ENCODE data around the gene SLC25A29. TPM values are rescaled to one million over a fixed set of nuclear protein-coding genes. Genes with fewer than 3 reads are reported as not detected.
A peak's percentile ranks its signal among the peaks of the same experiment; 100 is the strongest.

Gene SLC25A29
- total and polyA plus RNA-seq, 7 donors = 3.0 to 40.4 (median 26.7) TPM

- Histone ChIP-seq H3K4me3 (no peak overlapping the region), H3K36me3 (peaks cover 6 to 19% (median 8%) of the 10 kb centered on the region in 4 donors), H3K27ac (peak overlapping the region in 3 of 4 donors; percentile 85 to 88 (median 86)), H3K4me1 (peaks cover 0 to 41% (median 35%) of the 10 kb centered on the region in 4 donors), H3K27me3 (no peaks in the 10 kb centered on the region), H3K9me3 (no peaks in the 10 kb centered on the region)
- DNase-seq = peak; percentile 66
- no peak for TF ChIP-seq CTCF (IDR thresholded peaks at IDR 0.05)
- no peak for TF ChIP-seq POLR2A (IDR thresholded peaks at IDR 0.05)
- no peak for TF ChIP-seq POLR2AphosphoS5 (IDR thresholded peaks at IDR 0.05)
- no peak for TF ChIP-seq EP300 (IDR thresholded peaks at IDR 0.05)
- 82 to 86% methylated on average over 9 of the region's 9 CpGs for WGBS, 2 donors
- intact Hi-C loops (cut with DNase I) = no loop called here
These were observed 10.1 kb downstream of the SLC25A29 start for GRCh38 chr14:100296106-100296651.

GRCh38 chr14:100295376-100296105, 10.7 kb downstream of the SLC25A29 start:
- TF ChIP-seq POLR2A (IDR thresholded peaks at IDR 0.05) = no peak
- no peak for TF ChIP-seq EP300 (IDR thresholded peaks at IDR 0.05)
- no peak for TF ChIP-seq POLR2AphosphoS5 (IDR thresholded peaks at IDR 0.05)
- TF ChIP-seq CTCF (IDR thresholded peaks at IDR 0.05) = no peak
- Histone ChIP-seq H3K9me3 (no peaks in the 10 kb centered on the region), H3K4me1 (peaks cover 0 to 41% (median 35%) of the 10 kb centered on the region in 4 donors), H3K27me3 (no peaks in the 10 kb centered on the region), H3K27ac (peak overlapping the region in 3 of 4 donors; percentile 85 to 88 (median 86)), H3K36me3 (peaks cover 8 to 22% (median 10%) of the 10 kb centered on the region in 4 donors), H3K4me3 (no peak overlapping the region)
- intact Hi-C loops (cut with DNase I) = no loop called here
- peak; percentile 36 for DNase-seq
- 92 to 94% methylated on average over 16 of the region's 16 CpGs for WGBS, 2 donors

- H3K9me3 ChIP-seq = no peaks in the 10 kb centered on the region
- H3K27ac ChIP-seq = peak overlapping the region in 2 of 4 donors; percentile 23 to 86
- peaks cover 8 to 22% (median 10%) of the 10 kb centered on the region in 4 donors for H3K36me3 ChIP-seq
- 91 to 94% methylated on average over 2 of the region's 2 CpGs for WGBS, 2 donors
- H3K4me1 ChIP-seq = peaks cover 0 to 41% (median 35%) of the 10 kb centered on the region in 4 donors
- DNase-seq = peak; percentile 56
- H3K4me3 ChIP-seq = no peak overlapping the region
- intact Hi-C loops (cut with DNase I) = no loop called here
- H3K27me3 ChIP-seq = no peaks in the 10 kb centered on the region
- TF ChIP-seq POLR2A (IDR thresholded peaks at IDR 0.05) (no peak), POLR2AphosphoS5 (IDR thresholded peaks at IDR 0.05) (no peak), CTCF (IDR thresholded peaks at IDR 0.05) (no peak), EP300 (IDR thresholded peaks at IDR 0.05) (no peak)
These were observed 11.3 kb downstream of the SLC25A29 start for GRCh38 chr14:100294963-100295330.

GRCh38 chr14:100294213-100294962, 11.9 kb downstream of the SLC25A29 start:
- Histone ChIP-seq H3K4me3 (no peak overlapping the region), H3K27ac (peak overlapping the region in 3 of 4 donors; percentile 15 to 86 (median 23)), H3K36me3 (peaks cover 8 to 22% (median 10%) of the 10 kb centered on the region in 4 donors), H3K4me1 (peaks cover 0 to 39% (median 32%) of the 10 kb centered on the region in 4 donors), H3K27me3 (no peaks in the 10 kb centered on the region), H3K9me3 (no peaks in the 10 kb centered on the region)
- WGBS, 2 donors = 85 to 92% methylated on average over 12 of the region's 12 CpGs
- no peak for DNase-seq
- TF ChIP-seq CTCF (IDR thresholded peaks at IDR 0.05) (no peak), EP300 (IDR thresholded peaks at IDR 0.05) (no peak), POLR2AphosphoS5 (IDR thresholded peaks at IDR 0.05) (no peak), POLR2A (IDR thresholded peaks at IDR 0.05) (no peak)
- intact Hi-C loops (cut with DNase I) = no loop called here

All from sigmoid colon (tissue), 7 donors.